ENCODE results near the gene CCDC157.

- TF ChIP-seq CTCF (IDR thresholded peaks at IDR 0.05) (no peak), POLR2A (IDR thresholded peaks at IDR 0.05) (no peak)
Measured at GRCh38 chr22:30335236-30335635, 21.6 kb upstream of the CCDC157 start.
